SK-N-SH treated with all-trans-retinoic acid at 6 μM for 48 hours (cell line): ENCODE results near the gene RUVBL2.

Experiments used
- BACH2 ChIP-seq: fragments of 250-450 bp; sonication (Bioruptor Pico); IDR thresholded peaks from 2 replicates; pipeline ENCODE4 v1.9.0; 2021; ENCODE audit warnings: mild to moderate bottlenecking, borderline replicate concordance
- RARB ChIP-seq: fragments of 250-450 bp; sonication (Bioruptor Pico); IDR thresholded peaks from 2 replicates; pipeline ENCODE4 v1.8.0; 2021; ENCODE audit warnings: mild to moderate bottlenecking, moderate library complexity
- ZC3H10 ChIP-seq: fragments of 250-450 bp; sonication (Bioruptor Pico); IDR thresholded peaks from 2 replicates; pipeline ENCODE4 v1.5.1; 2021; ENCODE audit warnings: mild to moderate bottlenecking, moderate library complexity
- ZFP3 ChIP-seq: fragments of 250-450 bp; sonication (Bioruptor Pico); IDR thresholded peaks from 2 replicates; pipeline ENCODE4 v1.5.0; 2020; ENCODE audit warnings: mild to moderate bottlenecking, moderate library complexity
- TF ChIP-seq, protein P1 (sequence below): fragments of 250-450 bp; sonication (Bioruptor Pico); IDR thresholded peaks from 2 replicates; pipeline ENCODE4 v1.5.1; 2020; ENCODE audit warnings: low read depth, mild to moderate bottlenecking, moderate library complexity

DNA sequence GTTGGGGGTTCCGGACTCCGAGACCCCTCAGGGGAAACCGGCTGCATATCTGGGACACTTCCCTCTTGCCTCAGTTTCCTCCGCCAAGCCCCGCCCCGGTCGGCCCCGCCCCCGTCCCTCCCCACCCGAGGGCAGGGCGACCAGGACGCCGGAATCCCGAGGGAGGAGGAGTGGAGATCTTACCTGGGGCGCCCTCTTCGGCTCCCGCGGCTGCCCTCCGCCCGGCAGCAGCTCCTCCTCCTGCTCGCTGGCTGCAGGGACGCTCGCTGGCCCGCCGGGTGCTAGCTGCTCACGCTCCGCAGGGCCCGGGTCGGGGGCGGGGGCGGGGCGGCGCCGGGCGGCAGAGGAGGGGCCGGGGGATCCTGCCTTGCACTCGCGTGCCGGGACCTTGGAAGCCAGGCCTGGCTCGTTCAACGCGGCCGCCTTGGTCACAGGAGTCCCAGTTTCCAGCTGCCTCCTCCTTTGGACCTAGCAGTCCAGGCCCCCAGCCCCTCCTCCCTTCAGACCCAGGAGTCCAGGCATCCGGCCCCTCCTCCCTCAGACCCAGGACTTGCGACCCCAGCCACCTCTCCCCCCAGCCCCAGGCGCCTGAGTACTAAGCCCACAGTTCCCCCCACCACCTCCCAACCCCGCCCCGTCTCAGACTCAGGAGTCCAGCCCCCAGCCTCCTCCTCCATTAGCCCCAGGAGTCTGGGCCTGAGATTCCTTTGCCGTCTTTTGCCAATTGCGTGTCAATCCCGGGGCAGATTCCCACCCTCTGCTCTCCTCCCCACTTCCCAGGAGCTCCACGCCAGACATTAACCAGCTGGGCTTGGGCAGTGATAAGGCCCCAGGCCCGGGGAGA, 71.3 kb downstream of the RUVBL2 start, which contains the start of gene NTF4:
- TF ChIP-seq BACH2 (CRISPR knock-in tag) (no peak), RARB (CRISPR knock-in tag) (no peak), ZC3H10 (CRISPR knock-in tag) (no peak), ZFP3 (no peak)
- TF ChIP-seq, protein P1, sequence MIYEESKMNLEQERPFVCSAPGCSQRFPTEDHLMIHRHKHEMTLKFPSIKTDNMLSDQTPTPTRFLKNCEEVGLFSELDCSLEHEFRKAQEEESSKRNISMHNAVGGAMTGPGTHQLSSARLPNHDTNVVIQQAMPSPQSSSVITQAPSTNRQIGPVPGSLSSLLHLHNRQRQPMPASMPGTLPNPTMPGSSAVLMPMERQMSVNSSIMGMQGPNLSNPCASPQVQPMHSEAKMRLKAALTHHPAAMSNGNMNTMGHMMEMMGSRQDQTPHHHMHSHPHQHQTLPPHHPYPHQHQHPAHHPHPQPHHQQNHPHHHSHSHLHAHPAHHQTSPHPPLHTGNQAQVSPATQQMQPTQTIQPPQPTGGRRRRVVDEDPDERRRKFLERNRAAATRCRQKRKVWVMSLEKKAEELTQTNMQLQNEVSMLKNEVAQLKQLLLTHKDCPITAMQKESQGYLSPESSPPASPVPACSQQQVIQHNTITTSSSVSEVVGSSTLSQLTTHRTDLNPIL (CRISPR knock-in tag): no peak
